ENCODE data around the gene THOC3. TPM values are rescaled to one million over a fixed set of nuclear protein-coding genes. Genes with fewer than 3 reads are reported as not detected.
A peak's percentile ranks its signal among the peaks of the same experiment; 100 is the strongest.
"Not testable (repeated sequence)": the region's sequence is repeated elsewhere in the genome, so short reads cannot be mapped to it uniquely, and the experiment has no call there.

THOC3 gene
- total and polyA plus RNA-seq, 9 donors, result 21.3 to 53.9 (median 32.5) TPM

DNA sequence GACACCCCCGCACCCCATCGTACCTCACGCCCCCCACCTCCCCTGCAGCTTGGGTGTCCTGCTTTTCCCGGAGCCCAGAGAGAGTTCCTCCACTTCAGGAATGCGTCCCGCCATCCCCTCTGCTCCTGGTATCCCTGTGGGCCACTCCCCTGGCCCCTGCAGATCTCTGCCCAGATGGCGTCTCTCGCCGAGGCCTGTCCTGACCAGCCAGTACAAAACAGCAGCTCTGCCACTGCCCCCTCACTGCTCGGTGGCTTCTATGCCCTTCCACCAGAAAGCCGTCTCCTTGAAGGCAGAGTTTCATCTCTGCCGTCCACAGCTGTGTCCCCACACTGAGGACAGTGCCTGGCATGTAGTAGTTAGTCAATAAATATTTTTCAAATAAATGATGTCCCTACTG is 58.0 kb downstream of the THOC3 start:
- peaks cover 10% of the 10 kb centered on the region for H3K4me1 ChIP-seq (ENCODE audit: insufficient read depth)
- intact Hi-C loops (cut with DNase I); H3K4me3 ChIP-seq; H3K36me3 ChIP-seq; H3K27me3 ChIP-seq; H3K9me3 ChIP-seq: not testable (repeated sequence)
- peak overlapping the region in 1 of 2 donors; percentile 62 for H3K27ac ChIP-seq
- DNase-seq, result peak in 3 of 5 donors; percentile 21 to 48 (median 39)
- 65 to 83% (median 67%) methylated on average over 8 to 10 of the region's 12 CpGs for WGBS, 3 donors

Other genes starting within 250 kb of the THOC3 start
- gene CPLX2, start 96.7 kb downstream of the THOC3 start, total RNA-seq, result under 1 TPM in 1 of 7 donors, not detected in 6; 0.26 TPM
- gene CPLX2, start 96.7 kb downstream of the THOC3 start, polyA plus RNA-seq, result not detected